GM21515 (cell line): ENCODE results near the gene PCBP3.

Experiments
- ATAC-seq: cut with Tn5 transposase; IDR thresholded peaks from one replicate; pipeline ENCODE4 v1.9.1; 2021; ENCODE audit not compliant: unreplicated experiment

The PCBP3 gene

GRCh38 chr21:45938811-45939520 is 295.4 kb downstream of the PCBP3 start:
- no peak for ATAC-seq

- no peak for ATAC-seq
Measured at GRCh38 chr21:45939521-45940045, 296.1 kb downstream of the PCBP3 start.

- ATAC-seq = no peak
Measured at GRCh38 chr21:45940091-45940490, 296.6 kb downstream of the PCBP3 start.

GRCh38 chr21:45940621-45941337 is 297.3 kb downstream of the PCBP3 start:
- ATAC-seq = no peak

- ATAC-seq = no peak
Measured at GRCh38 chr21:45941338-45941710, 297.8 kb downstream of the PCBP3 start.

GRCh38 chr21:45941717-45942546 is 298.4 kb downstream of the PCBP3 start:
- ATAC-seq = no peak

GRCh38 chr21:45942755-45943629 is 299.5 kb downstream of the PCBP3 start:
- no peak for ATAC-seq

- ATAC-seq = no peak
Measured at GRCh38 chr21:45943630-45944540, 300.4 kb downstream of the PCBP3 start.

GRCh38 chr21:45944601-45945000 is 301.1 kb downstream of the PCBP3 start:
- no peak for ATAC-seq

GRCh38 chr21:45945066-45945867 is 301.7 kb downstream of the PCBP3 start:
- no peak for ATAC-seq

GRCh38 chr21:45945868-45946210 is 302.3 kb downstream of the PCBP3 start:
- ATAC-seq = no peak

- ATAC-seq = no peak
Measured at GRCh38 chr21:45947296-45947695, 303.8 kb downstream of the PCBP3 start.

- no peak for ATAC-seq
Measured at GRCh38 chr21:45947716-45948255, 304.3 kb downstream of the PCBP3 start.

GRCh38 chr21:45948576-45949141 is 305.1 kb downstream of the PCBP3 start:
- no peak for ATAC-seq

- ATAC-seq = no peak
Measured at GRCh38 chr21:45949928-45950739, 306.6 kb downstream of the PCBP3 start.

- ATAC-seq = no peak
Measured at GRCh38 chr21:45950740-45951515, 307.4 kb downstream of the PCBP3 start.

- ATAC-seq = no peak
Measured at GRCh38 chr21:45951676-45952075, 308.2 kb downstream of the PCBP3 start.
